ENCODE data around the gene OSM. TPM values are rescaled to one million over a fixed set of nuclear protein-coding genes. Genes with fewer than 3 reads are reported as not detected.

OSM gene
- total RNA-seq, 1 donor from 2014 or later = not detected

DNA sequence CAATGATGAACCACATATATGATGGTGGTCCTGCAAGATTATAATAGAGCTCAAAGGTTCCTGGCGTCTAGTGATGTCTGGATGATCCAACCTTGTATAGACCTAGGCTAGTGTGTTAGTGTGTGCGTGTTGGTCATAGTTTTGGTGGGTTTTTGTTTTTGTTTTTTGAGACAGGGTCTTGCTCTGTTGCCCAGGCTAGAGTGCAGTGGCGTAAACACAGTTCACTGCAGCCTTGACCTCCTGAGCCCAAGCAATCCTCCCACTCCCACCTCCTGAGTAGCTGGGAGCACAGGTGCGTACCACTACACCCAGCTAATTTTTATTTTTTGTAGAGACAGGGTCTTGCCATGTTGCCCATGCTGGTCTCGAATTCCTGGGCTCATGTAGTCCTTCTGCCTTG is 13.3 kb upstream of the OSM start:
- FAIRE-seq (no peak), DNase-seq (ENCODE audit: low read depth) (no peak)
- no peaks in the 10 kb centered on the region for H3K36me3 ChIP-seq (ENCODE audit: control insufficient read depth, insufficient read depth, low read length)

GRCh38 chr22:30279046-30279788 is 12.6 kb upstream of the OSM start:
- no peak for DNase-seq (ENCODE audit: low read depth)
- Histone ChIP-seq H3K36me3 (ENCODE audit: control insufficient read depth, insufficient read depth, low read length) (no peaks in the 10 kb centered on the region), H3K27me3 (ENCODE audit: control insufficient read depth, insufficient read depth, low read length) (peaks cover 2% of the 10 kb centered on the region), H3K4me3 (ENCODE audit: low read depth, low read length) (no peak overlapping the region)
- FAIRE-seq = peak; percentile 81
- TF ChIP-seq, protein P1, sequence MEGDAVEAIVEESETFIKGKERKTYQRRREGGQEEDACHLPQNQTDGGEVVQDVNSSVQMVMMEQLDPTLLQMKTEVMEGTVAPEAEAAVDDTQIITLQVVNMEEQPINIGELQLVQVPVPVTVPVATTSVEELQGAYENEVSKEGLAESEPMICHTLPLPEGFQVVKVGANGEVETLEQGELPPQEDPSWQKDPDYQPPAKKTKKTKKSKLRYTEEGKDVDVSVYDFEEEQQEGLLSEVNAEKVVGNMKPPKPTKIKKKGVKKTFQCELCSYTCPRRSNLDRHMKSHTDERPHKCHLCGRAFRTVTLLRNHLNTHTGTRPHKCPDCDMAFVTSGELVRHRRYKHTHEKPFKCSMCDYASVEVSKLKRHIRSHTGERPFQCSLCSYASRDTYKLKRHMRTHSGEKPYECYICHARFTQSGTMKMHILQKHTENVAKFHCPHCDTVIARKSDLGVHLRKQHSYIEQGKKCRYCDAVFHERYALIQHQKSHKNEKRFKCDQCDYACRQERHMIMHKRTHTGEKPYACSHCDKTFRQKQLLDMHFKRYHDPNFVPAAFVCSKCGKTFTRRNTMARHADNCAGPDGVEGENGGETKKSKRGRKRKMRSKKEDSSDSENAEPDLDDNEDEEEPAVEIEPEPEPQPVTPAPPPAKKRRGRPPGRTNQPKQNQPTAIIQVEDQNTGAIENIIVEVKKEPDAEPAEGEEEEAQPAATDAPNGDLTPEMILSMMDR (IDR thresholded peaks at IDR 0.05; ENCODE audit: insufficient read depth, low read length, severe bottlenecking) = no peak

More for the DNA sequence above, 13.3 kb upstream of the OSM start:
- TF ChIP-seq, protein P1 (IDR thresholded peaks at IDR 0.05; ENCODE audit: insufficient read depth, low read length, severe bottlenecking) = no peak
- H3K4me3 ChIP-seq (ENCODE audit: low read depth, low read length) = no peak overlapping the region
- peaks cover 2% of the 10 kb centered on the region for H3K27me3 ChIP-seq (ENCODE audit: control insufficient read depth, insufficient read depth, low read length)

- Histone ChIP-seq H3K4me3 (ENCODE audit: low read depth, low read length) (no peak overlapping the region), H3K36me3 (ENCODE audit: control insufficient read depth, insufficient read depth, low read length) (no peaks in the 10 kb centered on the region), H3K27me3 (ENCODE audit: control insufficient read depth, insufficient read depth, low read length) (peaks cover 2% of the 10 kb centered on the region)
- FAIRE-seq (no peak), DNase-seq (ENCODE audit: low read depth) (peak; percentile 81)
- TF ChIP-seq, protein P1 (IDR thresholded peaks at IDR 0.05; ENCODE audit: insufficient read depth, low read length, severe bottlenecking) = no peak
These were observed 11.1 kb upstream of the OSM start for GRCh38 chr22:30277547-30278344.

- no peaks in the 10 kb centered on the region for H3K36me3 ChIP-seq (ENCODE audit: control insufficient read depth, insufficient read depth, low read length)
- no peaks in the 10 kb centered on the region for H3K27me3 ChIP-seq (ENCODE audit: control insufficient read depth, insufficient read depth, low read length)
- TF ChIP-seq, protein P1 (IDR thresholded peaks at IDR 0.05; ENCODE audit: insufficient read depth, low read length, severe bottlenecking) = no peak
- DNase-seq (ENCODE audit: low read depth) (no peak), FAIRE-seq (no peak)
- H3K4me3 ChIP-seq (ENCODE audit: low read depth, low read length) = no peak overlapping the region
These were observed 9.4 kb upstream of the OSM start for GRCh38 chr22:30276039-30276438.

GRCh38 chr22:30275625-30276024 is 9.0 kb upstream of the OSM start:
- Histone ChIP-seq H3K27me3 (ENCODE audit: control insufficient read depth, insufficient read depth, low read length) (no peaks in the 10 kb centered on the region), H3K4me3 (ENCODE audit: low read depth, low read length) (no peak overlapping the region), H3K36me3 (ENCODE audit: control insufficient read depth, insufficient read depth, low read length) (no peaks in the 10 kb centered on the region)
- TF ChIP-seq, protein P1 (IDR thresholded peaks at IDR 0.05; ENCODE audit: insufficient read depth, low read length, severe bottlenecking) = no peak
- DNase-seq (ENCODE audit: low read depth) (peak; percentile 56), FAIRE-seq (peak; percentile 98)

Measured in bronchial epithelial cell (primary cell).